Renal pelvis (tissue), 12 donors: ENCODE measurements around the gene ABI2. TPM values are rescaled to one million over a fixed set of nuclear protein-coding genes. Genes with fewer than 3 reads are reported as not detected.
"Not testable (repeated sequence)": the region's sequence is repeated elsewhere in the genome, so short reads cannot be mapped to it uniquely, and the experiment has no call there.

ENCODE experiments used
- DNase-seq: peaks from one replicate; pipeline ENCODE4 v3.0.0-alpha.2; 2013
- long read RNA-seq, 16 experiments: transcript quantifications; one replicate each; lab custom pipeline, GENCODE V29; 2026
- polyA plus RNA-seq, 3 donors: library from polyadenylated mRNA; unstranded; fragments of 120-200 nt; gene quantifications; one replicate each; pipeline ENCODE4 v1.2.1, GENCODE V29; 2013; ENCODE audit not compliant: insufficient read length in 3 of 3

Gene ABI2
- polyA plus RNA-seq: 10 to 100 TPM; 82.7 to 97.0 (median 90.4) TPM
- long read RNA-seq, donor 1, full-length matches to known transcripts: 8 of 14 reads
- long read RNA-seq, donor 1, partial matches to known transcripts: 6 of 14 reads
- long read RNA-seq, donor 1, other reads (novel, unspliced or antisense): 0 of 14 reads
- long read RNA-seq, donor 2, full-length matches to known transcripts: 8 of 8 reads
- long read RNA-seq, donor 2, partial matches to known transcripts: 0 of 8 reads
- long read RNA-seq, donor 2, other reads (novel, unspliced or antisense): 0 of 8 reads
- long read RNA-seq, donor 3, full-length matches to known transcripts: 15 of 28 reads
- long read RNA-seq, donor 3, partial matches to known transcripts: 6 of 28 reads
- long read RNA-seq, donor 3, other reads (novel, unspliced or antisense): 7 of 28 reads
- long read RNA-seq, donor 4, full-length matches to known transcripts: 8 of 22 reads
- long read RNA-seq, donor 4, partial matches to known transcripts: 14 of 22 reads
- long read RNA-seq, donor 4, other reads (novel, unspliced or antisense): 0 of 22 reads
- long read RNA-seq, donor 5, full-length matches to known transcripts: 7 of 15 reads
- long read RNA-seq, donor 5, partial matches to known transcripts: 8 of 15 reads
- long read RNA-seq, donor 5, other reads (novel, unspliced or antisense): 0 of 15 reads
- long read RNA-seq, donor 6, full-length matches to known transcripts: 8 of 16 reads
- long read RNA-seq, donor 6, partial matches to known transcripts: 0 of 16 reads
- long read RNA-seq, donor 6, other reads (novel, unspliced or antisense): 8 of 16 reads
- long read RNA-seq, donor 7, full-length matches to known transcripts: 14 of 44 reads
- long read RNA-seq, donor 7, partial matches to known transcripts: 30 of 44 reads
- long read RNA-seq, donor 7, other reads (novel, unspliced or antisense): 0 of 44 reads
- long read RNA-seq, donor 8, full-length matches to known transcripts: 7 of 14 reads
- long read RNA-seq, donor 8, partial matches to known transcripts: 7 of 14 reads
- long read RNA-seq, donor 8, other reads (novel, unspliced or antisense): 0 of 14 reads
- long read RNA-seq, donor 9, full-length matches to known transcripts: 13 of 63 reads
- long read RNA-seq, donor 9, partial matches to known transcripts: 50 of 63 reads
- long read RNA-seq, donor 9, other reads (novel, unspliced or antisense): 0 of 63 reads
- long read RNA-seq, donor 10, full-length matches to known transcripts: 8 of 15 reads
- long read RNA-seq, donor 10, partial matches to known transcripts: 7 of 15 reads
- long read RNA-seq, donor 10, other reads (novel, unspliced or antisense): 0 of 15 reads
- long read RNA-seq, donor 11, full-length matches to known transcripts: 9 of 9 reads
- long read RNA-seq, donor 11, partial matches to known transcripts: 0 of 9 reads
- long read RNA-seq, donor 11, other reads (novel, unspliced or antisense): 0 of 9 reads
- long read RNA-seq, donor 12, full-length matches to known transcripts: 11 of 86 reads
- long read RNA-seq, donor 12, partial matches to known transcripts: 66 of 86 reads
- long read RNA-seq, donor 12, other reads (novel, unspliced or antisense): 9 of 86 reads
- long read RNA-seq, donor 13, full-length matches to known transcripts: 10 of 26 reads
- long read RNA-seq, donor 13, partial matches to known transcripts: 16 of 26 reads
- long read RNA-seq, donor 13, other reads (novel, unspliced or antisense): 0 of 26 reads
- long read RNA-seq, donor 14: 0 reads
- long read RNA-seq, donor 15, full-length matches to known transcripts: 10 of 24 reads
- long read RNA-seq, donor 15, partial matches to known transcripts: 5 of 24 reads
- long read RNA-seq, donor 15, other reads (novel, unspliced or antisense): 9 of 24 reads
- long read RNA-seq, donor 16, full-length matches to known transcripts: 7 of 15 reads
- long read RNA-seq, donor 16, partial matches to known transcripts: 8 of 15 reads
- long read RNA-seq, donor 16, other reads (novel, unspliced or antisense): 0 of 15 reads

GRCh38 chr2:203327901-203328759, at the start of gene ABI2:
ABI2 (plus strand) TSS chr2:203328394; CDS start chr2:203328515, 121 bp downstream.
- peak; percentile 95 for DNase-seq

DNA sequence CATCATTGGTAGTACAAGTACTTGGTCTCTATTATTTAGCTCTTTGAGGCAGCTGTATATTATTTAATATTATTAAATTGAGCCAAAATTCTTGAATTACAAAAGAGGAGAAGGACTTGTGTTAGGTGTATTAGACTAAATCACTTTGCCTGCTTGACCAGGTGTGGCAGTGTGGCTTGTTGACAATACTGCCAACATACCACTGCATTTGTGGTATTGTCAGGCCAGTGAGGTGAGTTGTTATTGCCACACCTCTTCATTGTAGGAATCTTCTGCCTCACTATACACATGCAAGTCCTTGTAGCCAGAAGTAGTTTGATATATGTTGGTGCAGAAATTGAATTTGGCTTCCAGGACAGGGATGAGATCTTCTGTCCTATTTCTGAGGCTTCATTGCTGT, 48.9 kb upstream of the ABI2 start:
- DNase-seq: no peak

DNA sequence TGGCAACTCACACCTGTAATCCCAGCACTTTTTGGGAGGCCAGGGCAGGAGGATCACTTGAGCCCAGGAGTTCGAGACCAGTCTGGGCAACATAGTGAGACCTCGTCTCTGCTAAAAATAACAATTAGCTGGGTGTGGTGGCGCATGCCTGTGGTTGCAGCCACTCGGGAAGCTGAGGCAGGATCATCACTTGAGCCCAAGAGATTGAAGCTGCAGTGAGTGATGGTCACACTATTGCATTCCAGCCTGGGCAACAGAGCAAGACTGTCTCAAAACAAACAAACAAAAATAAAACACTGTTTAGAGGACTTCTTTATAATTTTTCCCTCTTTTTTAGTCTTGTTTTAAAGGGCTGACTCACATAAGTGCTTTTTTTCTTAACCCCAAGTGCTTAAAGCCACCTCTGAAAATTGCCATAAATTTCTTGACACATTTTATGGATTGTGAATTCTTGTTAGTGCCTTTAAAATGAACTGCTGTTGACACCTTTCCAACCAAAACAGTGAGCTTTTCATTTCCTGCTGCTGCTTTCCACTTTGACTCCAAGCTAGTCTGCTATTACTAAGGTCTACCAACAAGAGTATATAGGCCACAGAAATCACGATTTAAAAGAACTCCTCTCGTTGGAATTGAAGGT, 47.6 kb upstream of the ABI2 start:
- DNase-seq: peak; percentile 80

DNA sequence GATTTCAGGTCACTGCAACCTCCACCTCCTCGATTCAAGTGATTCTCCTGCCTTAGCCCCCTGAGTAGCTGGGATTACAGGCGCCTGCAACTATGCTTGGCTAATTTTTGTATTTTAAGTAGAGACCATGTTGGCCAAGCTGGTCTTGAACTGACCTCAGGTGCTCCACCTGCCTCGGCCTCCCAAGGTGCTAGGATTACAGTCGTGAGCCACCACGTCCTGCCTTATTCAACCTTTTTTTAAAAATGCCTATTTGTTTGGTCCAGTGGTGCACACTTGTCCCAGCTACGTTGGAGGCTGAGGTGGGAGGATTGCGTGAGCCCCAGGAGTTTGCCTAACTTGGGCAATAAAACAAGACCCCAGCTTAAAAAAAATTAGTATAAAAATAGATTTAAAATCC, 46.1 kb upstream of the ABI2 start:
- DNase-seq: no peak

GRCh38 chr2:203286532-203286931, 41.7 kb upstream of the ABI2 start:
- DNase-seq: no peak

DNA sequence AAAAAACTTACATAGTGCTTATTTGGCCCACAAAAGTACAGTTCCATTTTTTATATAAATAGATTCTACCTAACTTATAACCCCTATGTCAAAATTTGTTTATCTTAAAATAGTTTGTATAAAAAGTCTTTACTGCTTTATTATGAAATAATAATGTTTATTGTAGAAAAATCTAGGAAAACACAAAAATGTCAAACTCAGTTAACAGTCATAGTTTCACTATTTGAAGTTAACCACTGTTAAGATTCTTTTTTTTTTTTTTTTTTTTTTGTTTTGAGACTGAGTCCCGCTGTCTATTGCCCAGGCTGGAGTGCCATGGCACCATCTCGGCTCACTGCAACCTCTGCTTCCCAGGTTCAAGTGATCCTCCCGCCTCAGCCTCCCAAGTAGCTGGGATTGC, 26.5 kb upstream of the ABI2 start:
- no peak for DNase-seq

DNA sequence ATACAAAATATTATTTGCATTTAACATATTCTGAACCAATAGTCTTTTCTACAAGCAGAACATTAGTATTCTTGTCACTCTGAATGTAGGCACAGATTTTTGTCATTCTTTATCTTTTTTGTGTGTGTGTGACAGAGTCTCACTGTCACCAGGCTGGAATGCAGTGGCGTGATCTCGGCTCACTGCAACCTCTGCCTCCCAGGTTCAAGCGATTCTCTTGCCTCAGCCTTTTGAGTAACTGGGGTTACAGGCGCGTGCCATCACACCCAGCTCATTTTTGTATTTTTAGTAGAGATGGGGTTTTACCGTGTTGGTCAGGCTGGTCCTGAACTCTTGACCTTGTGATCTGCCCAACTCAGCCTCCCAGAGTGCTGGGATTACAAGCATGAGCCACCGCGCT, 25.6 kb upstream of the ABI2 start:
- DNase-seq: not testable (repeated sequence)

- DNase-seq: no peak
Observed at GRCh38 chr2:203310688-203311436, 17.3 kb upstream of the ABI2 start.

DNA sequence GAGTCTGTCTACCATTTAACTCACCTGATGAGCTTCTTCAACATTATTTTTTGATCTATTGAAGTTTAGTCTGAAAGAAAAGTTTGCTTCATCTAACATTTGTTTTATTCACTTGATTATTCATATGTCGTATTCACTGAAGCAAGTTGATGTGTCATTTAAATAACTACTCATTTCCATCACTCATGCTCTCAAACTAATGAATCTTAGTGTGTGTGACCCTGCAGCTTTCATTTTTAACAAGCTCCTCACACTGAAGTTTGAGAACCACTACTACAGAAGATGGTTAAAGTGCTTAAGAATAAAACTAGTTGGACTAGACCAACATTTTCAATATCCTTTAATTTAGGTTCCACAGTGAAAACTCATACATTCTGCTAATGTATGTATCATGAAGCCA, 1.8 kb upstream of the ABI2 start:
- DNase-seq: no peak

GRCh38 chr2:203327582-203327900, 653 bp upstream of the ABI2 start:
- DNase-seq: no peak

DNA sequence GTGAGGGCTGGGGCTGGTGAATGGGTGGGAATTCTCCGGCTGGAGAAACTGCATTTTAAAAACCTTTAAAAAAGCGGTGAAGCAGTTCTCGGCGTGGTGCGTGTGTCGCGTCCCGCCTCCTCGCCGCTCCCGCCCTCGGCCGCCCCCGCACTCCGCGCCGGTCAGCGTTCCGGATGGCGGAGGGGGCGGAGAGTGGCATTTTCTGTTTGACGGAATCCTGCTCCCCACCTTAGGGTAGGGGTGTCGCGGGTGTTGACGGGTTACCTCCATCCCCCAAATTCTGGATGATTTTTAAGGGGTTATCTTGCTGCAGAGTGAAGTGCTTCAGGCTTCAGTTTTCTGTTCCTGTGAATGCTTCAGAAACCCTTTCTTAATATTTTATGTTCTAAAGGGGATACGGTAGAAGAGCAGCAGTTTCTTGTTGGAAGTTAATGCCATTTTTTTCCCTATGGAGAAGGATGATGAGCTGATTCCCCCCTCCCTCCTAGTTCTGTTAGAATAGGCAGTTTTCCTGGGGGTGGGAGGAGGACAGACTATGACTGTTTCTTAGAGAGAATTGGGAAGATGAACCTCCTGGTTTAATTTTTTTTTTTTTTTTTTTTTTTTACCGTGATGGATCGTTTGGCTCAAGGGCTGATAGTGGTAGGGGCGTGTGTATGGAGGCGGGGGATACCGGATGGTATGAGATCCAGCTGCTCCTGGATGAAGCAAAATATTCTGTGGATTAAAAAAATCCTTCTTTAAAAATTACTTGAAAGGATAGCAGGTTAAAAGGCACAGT, 756 bp downstream of the ABI2 start:
- DNase-seq: peak; percentile 65

DNA sequence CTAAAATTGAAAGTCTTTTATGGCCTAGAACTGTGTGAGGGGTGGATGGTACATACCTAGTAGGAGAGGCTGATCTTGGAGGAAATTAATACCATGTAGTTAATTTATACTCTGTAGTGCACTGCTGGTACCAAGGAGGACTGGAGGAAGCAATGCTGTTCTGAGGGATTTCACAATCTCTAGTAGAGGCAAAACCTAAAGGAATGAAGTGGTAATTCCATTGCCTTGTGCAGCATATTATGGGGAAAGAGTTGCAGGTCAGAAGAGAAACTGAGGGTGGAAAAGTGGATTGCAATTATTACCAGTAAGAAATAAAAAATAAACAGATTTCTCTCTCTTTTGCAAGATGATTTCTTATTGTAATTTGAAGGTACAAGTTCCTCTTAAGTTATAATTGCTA, 2.2 kb downstream of the ABI2 start:
- no peak for DNase-seq

- DNase-seq: no peak
Observed at GRCh38 chr2:203338322-203338721, 10.1 kb downstream of the ABI2 start.

- DNase-seq: no peak
Observed at GRCh38 chr2:203340791-203341487, 12.7 kb downstream of the ABI2 start.

DNA sequence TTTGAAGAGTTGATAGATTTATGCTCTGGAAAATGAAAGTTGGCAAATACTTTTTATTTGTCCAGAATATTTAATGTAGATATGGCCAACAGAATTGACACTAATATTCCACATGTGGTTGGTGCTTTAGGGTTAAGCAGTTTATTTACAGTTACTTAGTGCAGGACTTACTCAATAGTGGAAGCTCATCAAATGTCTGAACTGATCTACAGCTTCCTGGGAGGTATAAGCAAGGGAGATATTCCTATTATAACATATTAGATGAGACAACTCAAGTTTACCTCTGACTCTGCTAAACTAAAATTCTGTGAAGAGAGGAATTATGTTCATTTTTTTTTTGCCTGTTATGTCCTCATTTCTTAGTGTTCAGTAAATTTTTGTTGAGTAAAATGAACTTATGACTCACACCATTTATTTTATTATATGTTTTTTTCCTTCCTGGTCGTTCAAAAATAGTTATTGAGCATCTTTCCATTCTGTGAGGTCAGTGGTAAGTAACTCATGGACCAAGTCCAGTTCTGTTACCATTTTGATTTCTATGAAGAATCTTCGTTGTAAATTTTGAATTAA, 13.6 kb downstream of the ABI2 start:
- no peak for DNase-seq

DNA sequence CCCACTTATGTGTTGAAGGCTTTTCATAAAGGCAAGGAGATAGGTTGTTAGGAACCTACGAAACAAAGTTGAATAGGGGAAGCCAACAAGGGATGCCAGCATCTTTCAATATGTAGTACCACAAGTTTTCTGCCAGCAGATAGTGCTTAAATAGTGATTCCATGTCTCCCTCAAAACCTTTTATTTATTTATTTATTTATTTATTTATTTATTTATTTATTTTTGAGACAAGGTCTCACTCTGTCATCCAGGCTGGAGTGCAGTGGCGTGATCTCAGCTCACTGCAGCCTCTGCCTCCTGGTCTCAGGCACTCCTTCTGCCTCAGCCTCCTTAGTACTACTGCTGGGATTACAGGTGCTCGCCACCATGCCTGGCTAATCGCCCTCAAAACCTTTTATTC, 14.2 kb downstream of the ABI2 start:
- not testable (repeated sequence) for DNase-seq
